NCI-H345 treated with DMSO at 0.1 percent for 48 hours (cell line): ENCODE results near the gene ABCB9.
"Not testable (repeated sequence)": the region's sequence is repeated elsewhere in the genome, so short reads cannot be mapped to it uniquely, and the experiment has no call there.

ENCODE experiments used
- DNase-seq: peaks from one replicate; lab custom pipeline; 2025; ENCODE audit not compliant: unreplicated experiment; lab: John Stamatoyannopoulos, UW

The ABCB9 gene

GRCh38 chr12:122895704-122896636, 70.3 kb downstream of the ABCB9 start, which contains the start of gene VPS37B:
Gene VPS37B, minus strand, starts transcription at chr12:122896124. Its CDS starts 62 bp downstream, at chr12:122896062.
- DNase-seq, result peak; percentile 33

GRCh38 chr12:122895320-122895703, 71.0 kb downstream of the ABCB9 start:
- DNase-seq, result no peak

DNA sequence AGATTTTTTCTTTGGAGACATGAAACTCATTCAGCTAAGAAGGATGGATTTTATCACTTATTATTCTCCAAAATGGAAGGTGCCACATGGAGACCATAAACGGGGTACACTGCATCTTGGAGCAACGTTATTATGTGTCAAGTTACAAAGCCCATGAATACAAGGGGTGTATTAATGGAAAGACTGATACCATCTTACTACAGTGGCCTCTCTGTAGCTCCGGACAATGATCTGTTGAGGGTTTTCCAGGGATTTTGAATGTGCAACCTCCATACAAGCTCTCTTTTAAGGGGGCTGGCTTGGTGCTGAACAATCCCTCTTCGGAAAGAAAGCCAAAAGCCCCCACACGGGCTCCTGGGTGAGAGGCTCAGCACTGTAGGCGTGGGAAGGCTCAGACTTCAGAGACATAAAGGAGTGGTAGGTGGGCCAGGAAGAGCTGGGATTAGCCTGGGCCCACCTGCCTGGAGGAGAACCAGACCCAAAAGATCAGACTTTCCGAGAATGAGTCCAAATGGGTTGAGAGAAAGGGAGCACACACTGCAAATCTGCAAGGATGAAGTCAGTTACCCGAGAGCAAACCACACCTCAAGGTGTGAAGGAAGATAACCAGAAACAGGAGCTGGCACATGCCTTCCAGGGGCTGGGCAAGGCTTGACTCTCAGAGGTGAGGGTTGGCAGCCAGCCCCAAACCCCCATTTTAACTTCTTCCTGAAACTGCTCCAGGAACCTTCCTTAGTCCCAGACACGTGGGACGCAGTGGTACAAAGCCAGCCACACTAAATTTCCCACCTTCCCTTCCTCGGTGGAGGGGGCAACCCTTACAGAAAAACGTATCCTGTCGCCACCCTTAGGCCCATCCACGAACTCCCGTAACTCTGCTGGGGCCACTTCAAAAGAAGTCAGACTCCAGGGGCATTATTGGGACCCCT, 71.8 kb downstream of the ABCB9 start:
- DNase-seq, result no peak

- DNase-seq, result no peak
Measured at GRCh38 chr12:122893208-122894153, 72.8 kb downstream of the ABCB9 start.

GRCh38 chr12:122892724-122893123, 73.5 kb downstream of the ABCB9 start:
- not testable (repeated sequence) for DNase-seq

DNA sequence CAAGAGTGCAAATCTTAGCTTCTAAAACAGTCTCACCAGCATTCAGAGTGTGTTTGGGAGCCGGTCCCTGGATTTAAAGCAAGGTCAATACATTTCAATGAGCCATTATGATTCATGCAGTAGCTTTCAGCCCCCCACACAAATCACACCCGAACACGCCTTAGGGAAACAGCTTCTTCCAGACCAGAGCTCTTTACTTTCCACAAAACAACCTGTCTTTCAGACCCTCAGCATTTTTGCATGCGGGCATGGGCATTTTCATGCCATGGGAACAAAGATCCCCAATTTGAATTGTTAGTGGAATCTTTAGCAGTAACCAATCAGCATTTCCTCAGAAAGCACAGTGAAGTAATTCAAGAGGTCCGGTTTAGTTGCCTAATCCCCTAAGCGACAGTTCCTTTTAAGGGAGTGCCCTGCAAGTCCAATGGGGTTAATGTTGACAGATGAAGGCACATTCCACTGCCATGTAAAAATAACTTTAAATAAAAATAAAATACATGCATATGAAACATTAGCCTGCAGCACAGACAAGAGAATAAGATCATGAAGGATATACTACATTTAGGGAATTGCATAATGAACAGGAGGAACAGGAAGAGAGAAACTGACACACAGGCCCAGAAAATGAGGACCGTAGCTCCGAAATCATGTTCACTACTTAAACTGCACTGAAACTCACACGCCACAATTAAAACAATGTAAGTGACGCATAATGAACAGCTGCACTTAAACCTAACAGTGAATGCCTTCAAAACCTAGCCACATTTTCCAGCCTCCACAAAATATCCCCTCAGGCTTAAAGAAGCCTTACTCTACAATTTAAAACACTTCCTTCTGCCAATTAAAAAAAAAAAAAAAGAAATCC, 74.4 kb downstream of the ABCB9 start:
- no peak for DNase-seq

- DNase-seq, result no peak
Measured at GRCh38 chr12:122889761-122890520, 76.3 kb downstream of the ABCB9 start.

GRCh38 chr12:122888232-122888752, 78.0 kb downstream of the ABCB9 start:
- peak; percentile 53 for DNase-seq

GRCh38 chr12:122887819-122888212, 78.4 kb downstream of the ABCB9 start:
- DNase-seq, result no peak

DNA sequence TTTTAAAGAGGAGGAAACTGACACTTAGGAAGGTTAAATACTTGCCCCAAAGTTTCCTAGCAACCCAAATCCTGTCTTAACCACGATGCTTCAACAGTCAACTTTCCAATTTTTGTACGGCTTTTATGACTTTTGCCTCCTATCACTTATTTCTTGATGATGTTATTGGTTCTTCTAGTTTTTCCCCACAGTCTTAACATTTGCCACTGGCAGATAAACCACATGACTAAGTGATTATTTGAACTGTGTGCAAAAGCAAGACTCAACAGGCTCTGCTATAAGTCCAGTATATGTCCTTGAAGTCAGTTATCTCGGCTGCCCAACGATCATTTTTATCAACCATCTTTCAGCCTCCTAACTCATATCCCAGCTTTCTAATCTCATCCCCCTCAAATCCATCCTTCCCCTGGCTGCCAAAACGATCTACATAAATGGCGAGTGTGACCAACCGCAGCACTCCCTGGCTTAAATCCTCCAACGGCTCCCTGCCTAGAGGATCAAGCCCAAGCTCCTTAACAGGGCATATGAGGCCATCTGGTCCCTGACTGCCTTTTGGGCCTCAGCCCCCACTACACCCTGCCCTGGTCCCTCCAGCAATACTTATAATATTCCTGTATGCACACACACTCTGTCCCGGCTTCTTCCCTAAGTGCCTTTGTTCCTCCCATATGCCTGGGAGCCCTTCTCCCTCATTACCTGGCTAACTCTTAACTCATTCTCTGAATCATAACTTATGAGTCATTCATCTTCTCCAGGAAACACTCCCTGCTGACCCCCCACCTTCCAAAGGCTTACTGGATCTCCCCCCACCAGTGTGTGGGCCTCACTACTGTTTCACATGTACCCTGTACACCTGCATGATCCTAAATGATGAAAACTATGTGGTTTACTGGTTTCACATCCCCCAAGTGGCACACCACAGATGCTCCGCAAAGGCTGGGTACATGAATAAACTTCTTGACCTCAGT, 79.1 kb downstream of the ABCB9 start:
- no peak for DNase-seq

- no peak for DNase-seq
Measured at GRCh38 chr12:122886161-122886560, 80.1 kb downstream of the ABCB9 start.

- no peak for DNase-seq
Measured at GRCh38 chr12:122884860-122885259, 81.4 kb downstream of the ABCB9 start.

DNA sequence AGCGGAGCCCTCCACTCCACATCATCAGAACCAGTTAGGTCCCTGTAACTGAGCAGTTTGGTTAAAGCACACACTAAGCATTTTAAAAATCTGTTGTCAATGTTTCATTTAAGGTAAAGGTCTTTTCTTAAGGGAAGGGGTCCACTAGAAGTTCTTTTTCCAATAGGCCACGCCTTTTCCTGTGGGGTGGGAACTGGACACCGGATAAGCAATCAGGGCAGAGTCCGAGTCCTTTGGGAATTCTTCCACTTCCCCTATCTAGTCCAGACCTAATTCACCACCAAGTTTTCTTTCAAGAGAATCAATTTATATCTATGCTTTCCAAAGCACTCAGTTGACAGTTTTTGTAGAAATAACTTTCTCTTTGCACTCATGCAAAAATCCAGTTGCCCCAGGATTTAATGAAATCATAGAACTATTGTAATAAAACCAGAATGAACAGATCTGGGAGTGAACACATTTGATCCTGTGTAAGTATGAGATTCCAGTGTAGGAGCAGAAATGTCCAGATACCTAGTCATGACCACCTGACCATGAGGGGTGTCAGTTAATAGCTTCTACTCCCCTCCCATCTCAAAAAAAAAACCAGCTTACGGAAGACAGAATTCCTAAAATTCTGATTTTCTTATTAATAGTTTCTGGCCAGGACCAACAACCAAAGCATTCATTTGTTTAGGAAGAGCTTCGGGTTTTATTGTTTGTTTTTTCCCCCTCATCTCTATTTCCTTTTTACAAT, 82.0 kb downstream of the ABCB9 start:
- no peak for DNase-seq

DNA sequence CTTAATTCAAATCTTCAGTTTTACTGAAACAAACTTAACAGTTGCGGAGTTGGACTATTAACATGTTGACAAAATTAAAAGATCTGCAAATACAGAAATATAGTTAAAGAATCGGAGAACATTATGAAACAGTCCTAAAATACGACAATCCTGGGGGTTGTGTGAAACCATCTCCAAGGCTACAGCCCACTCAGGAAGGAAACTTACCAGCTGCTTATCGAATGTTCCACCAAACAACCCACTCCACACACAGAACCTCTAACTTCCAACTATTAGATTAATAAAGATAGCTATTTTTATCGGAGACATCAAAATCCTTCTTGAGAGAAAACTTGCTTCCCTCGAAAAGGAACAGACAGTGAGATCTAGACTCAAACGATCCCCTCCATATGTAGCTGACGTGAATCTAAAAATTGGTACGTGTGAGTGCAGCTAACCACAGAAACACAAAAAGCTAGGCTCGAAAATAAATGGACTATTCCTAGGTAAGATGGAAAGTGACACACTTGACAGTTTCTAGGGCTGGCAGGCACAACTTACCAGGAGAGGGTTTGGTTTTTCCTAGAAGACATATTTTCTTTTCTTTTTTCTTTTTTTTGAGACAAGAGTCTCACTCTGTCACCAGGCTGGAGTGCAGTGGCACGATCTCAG, 83.2 kb downstream of the ABCB9 start:
- no peak for DNase-seq

DNA sequence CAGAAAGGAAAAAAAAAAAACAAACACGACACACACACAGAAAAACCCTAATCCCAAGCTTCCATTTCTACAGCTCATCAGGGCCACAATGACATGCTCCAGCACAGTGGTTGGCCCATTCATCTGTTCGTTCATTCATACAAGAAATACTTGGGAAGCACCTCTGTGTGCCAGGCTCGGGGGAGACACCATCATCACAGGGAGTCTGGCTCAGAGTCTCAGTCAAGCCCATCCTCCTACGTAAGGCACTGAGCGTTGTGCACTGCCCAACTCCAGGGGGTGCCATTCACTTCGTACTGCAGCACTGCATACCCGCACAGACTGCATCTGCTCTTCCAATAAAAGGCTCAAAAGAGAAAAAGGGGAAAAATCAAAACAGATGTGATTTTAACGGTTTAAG, 85.6 kb downstream of the ABCB9 start:
- DNase-seq, result peak; percentile 33

DNA sequence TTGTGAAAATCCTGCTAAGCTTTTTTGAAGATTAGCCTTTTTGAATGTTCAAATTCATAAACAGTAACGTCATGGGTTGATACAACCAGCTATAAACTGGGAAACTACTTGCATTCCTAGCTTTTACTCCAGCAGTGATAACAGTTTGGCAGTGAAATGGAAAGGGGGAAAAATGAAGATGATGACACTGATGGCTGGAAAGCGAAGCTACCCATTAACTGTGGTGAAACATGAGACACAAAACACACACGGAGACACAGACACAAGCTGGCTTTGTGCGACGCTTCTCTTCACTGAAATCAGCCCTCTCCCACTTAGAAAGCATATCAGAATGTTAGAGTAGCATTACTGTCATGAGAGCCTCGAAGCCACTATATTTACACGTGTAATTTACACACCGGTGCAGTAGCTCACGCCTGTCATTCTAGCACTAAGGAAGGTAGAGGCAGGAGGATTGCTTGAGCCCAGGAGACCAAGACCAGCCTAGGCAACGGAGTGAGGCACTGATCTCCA, 86.1 kb downstream of the ABCB9 start:
- no peak for DNase-seq
